ENCODE data around the gene FBXO17.
"Not testable (repeated sequence)": the region's sequence is repeated elsewhere in the genome, so short reads cannot be mapped to it uniquely, and the experiment has no call there.

FBXO17 gene

GRCh38 chr19:38944981-38945506, 30.5 kb downstream of the FBXO17 start:
- peak; percentile 40 for DNase-seq (ENCODE audit: low spot score)

- DNase-seq (ENCODE audit: low spot score) = no peak
Measured at GRCh38 chr19:38942471-38943181, 32.9 kb downstream of the FBXO17 start.

- no peak for DNase-seq (ENCODE audit: low spot score)
Measured at GRCh38 chr19:38941979-38942378, 33.6 kb downstream of the FBXO17 start.

GRCh38 chr19:38941466-38941865, 34.1 kb downstream of the FBXO17 start:
- DNase-seq (ENCODE audit: low spot score) = not testable (repeated sequence)

GRCh38 chr19:38939957-38940356, 35.6 kb downstream of the FBXO17 start:
- DNase-seq (ENCODE audit: low spot score) = no peak

- no peak for DNase-seq (ENCODE audit: low spot score)
Measured at GRCh38 chr19:38933544-38933943, 42.0 kb downstream of the FBXO17 start.

- no peak for DNase-seq (ENCODE audit: low spot score)
Measured at GRCh38 chr19:38932425-38933179, 42.9 kb downstream of the FBXO17 start.

- no peak for DNase-seq (ENCODE audit: low spot score)
Measured at GRCh38 chr19:38931521-38931793, 44.1 kb downstream of the FBXO17 start.

GRCh38 chr19:38930776-38931520, 44.6 kb downstream of the FBXO17 start, which contains the start of gene MRPS12:
TSS of gene MRPS12 (plus strand) at chr19:38930944. CDS start at chr19:38931295, 351 bp downstream.
- peak; percentile 98 for DNase-seq (ENCODE audit: low spot score)

- peak; percentile 95 for DNase-seq (ENCODE audit: low spot score)
Measured at GRCh38 chr19:38929929-38930775, 45.4 kb downstream of the FBXO17 start, which contains the start of gene SARS2. TSS of gene SARS2 (minus strand) at chr19:38930763. CDS start at chr19:38930736, 27 bp downstream.

- DNase-seq (ENCODE audit: low spot score) = no peak
Measured at GRCh38 chr19:38928391-38929001, 47.0 kb downstream of the FBXO17 start.

GRCh38 chr19:38924388-38924787, 51.2 kb downstream of the FBXO17 start:
- no peak for DNase-seq (ENCODE audit: low spot score)

- DNase-seq (ENCODE audit: low spot score) = no peak
Measured at GRCh38 chr19:38922482-38922881, 53.1 kb downstream of the FBXO17 start.

GRCh38 chr19:38921420-38922274, 53.9 kb downstream of the FBXO17 start:
- no peak for DNase-seq (ENCODE audit: low spot score)

- no peak for DNase-seq (ENCODE audit: low spot score)
Measured at GRCh38 chr19:38920602-38921419, 54.7 kb downstream of the FBXO17 start.

- DNase-seq (ENCODE audit: low spot score) = no peak
Measured at GRCh38 chr19:38919837-38920601, 55.5 kb downstream of the FBXO17 start.

GRCh38 chr19:38918526-38918925, 57.0 kb downstream of the FBXO17 start:
- no peak for DNase-seq (ENCODE audit: low spot score)

GRCh38 chr19:38917921-38918491, 57.5 kb downstream of the FBXO17 start:
- no peak for DNase-seq (ENCODE audit: low spot score)
